ENCODE data around the gene EPHB1. TPM values are rescaled to one million over a fixed set of nuclear protein-coding genes. Genes with fewer than 3 reads are reported as not detected.

Gene EPHB1
- total and polyA plus RNA-seq, 2 donors (not counting 3 experiments of a cell fraction or from before 2014, with no cell fraction given): 1.3 to 5.2 TPM

DNA sequence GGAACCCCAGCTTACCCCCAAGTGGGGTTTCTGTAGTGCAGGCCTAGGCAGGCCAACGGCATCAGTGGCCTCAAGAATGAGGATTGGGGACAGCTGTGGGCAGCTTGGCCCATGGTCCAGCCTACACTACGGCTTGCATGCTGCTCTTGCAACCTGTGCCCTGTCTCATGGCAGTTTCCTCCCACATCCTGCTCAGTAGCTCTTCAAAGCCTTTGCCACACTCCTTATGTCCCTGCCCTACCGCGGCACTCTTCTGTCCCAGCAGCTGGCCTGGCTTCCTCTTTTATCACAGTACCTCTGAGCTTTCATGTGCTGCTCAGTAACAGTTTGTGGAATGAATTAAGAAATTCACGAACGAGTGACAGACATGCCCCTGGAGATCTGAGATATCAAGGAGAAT is 431.0 kb downstream of the EPHB1 start:
- FAIRE-seq (no peak), DNase-seq (ENCODE audit: low read depth, low spot score) (no peak)
- Histone ChIP-seq H3K9ac (replicated peaks; ENCODE audit: extremely low read depth, insufficient read depth, low read length) (no peak overlapping the region), H3K27me3 (ENCODE audit: control insufficient read depth in 2 of 2, insufficient read depth in 2 of 2, low read length in 2 of 2) (no peaks in the 10 kb centered on the region), H3K9me1 (replicated peaks; ENCODE audit: control insufficient read depth, extremely low read depth, insufficient read depth, low read length) (no peaks in the 10 kb centered on the region), H4K20me1 (replicated peaks; ENCODE audit: control insufficient read depth, extremely low read depth, insufficient read depth, low read length) (no peaks in the 10 kb centered on the region), H3K9me3 (replicated peaks; ENCODE audit: control insufficient read depth, insufficient read depth, low read length) (peaks cover 2% of the 10 kb centered on the region), H3K36me3 (ENCODE audit: control insufficient read depth in 2 of 2, extremely low read depth in 1 of 2, insufficient read depth in 2 of 2, low read length in 2 of 2) (no peaks in the 10 kb centered on the region), H3K27ac (ENCODE audit: insufficient read depth, low read depth, low read length) (no peak overlapping the region), H2AFZ (ENCODE audit: low read depth, low read length) (no peak overlapping the region), H3K4me3 (replicated peaks in 1 of 3; ENCODE audit: insufficient read depth in 1 of 3, low read depth in 1 of 3, low read length in 3 of 3) (no peak overlapping the region), H3K79me2 (ENCODE audit: control insufficient read depth, insufficient read depth, low read length) (no peaks in the 10 kb centered on the region), H3K4me2 (ENCODE audit: insufficient read depth, low read length) (no peak overlapping the region), H3K4me1 (ENCODE audit: control insufficient read depth, extremely low read depth, insufficient read depth, low read length) (no peaks in the 10 kb centered on the region)
- no TSS peak for BruUV-seq (replicated peaks)
- ChIA-PET POLR2A (no interaction called here), CTCF (no interaction called here)
- intact Hi-C loops (cut with micrococcal nuclease): no loop called here
- no peak for TF ChIP-seq JUN (IDR thresholded peaks at IDR 0.05; ENCODE audit: borderline replicate concordance, insufficient read depth, insufficient read length, low read depth)
- TF ChIP-seq, protein P1, sequence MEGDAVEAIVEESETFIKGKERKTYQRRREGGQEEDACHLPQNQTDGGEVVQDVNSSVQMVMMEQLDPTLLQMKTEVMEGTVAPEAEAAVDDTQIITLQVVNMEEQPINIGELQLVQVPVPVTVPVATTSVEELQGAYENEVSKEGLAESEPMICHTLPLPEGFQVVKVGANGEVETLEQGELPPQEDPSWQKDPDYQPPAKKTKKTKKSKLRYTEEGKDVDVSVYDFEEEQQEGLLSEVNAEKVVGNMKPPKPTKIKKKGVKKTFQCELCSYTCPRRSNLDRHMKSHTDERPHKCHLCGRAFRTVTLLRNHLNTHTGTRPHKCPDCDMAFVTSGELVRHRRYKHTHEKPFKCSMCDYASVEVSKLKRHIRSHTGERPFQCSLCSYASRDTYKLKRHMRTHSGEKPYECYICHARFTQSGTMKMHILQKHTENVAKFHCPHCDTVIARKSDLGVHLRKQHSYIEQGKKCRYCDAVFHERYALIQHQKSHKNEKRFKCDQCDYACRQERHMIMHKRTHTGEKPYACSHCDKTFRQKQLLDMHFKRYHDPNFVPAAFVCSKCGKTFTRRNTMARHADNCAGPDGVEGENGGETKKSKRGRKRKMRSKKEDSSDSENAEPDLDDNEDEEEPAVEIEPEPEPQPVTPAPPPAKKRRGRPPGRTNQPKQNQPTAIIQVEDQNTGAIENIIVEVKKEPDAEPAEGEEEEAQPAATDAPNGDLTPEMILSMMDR (IDR thresholded peaks at IDR 0.05; ENCODE audit: extremely low read depth in 1 of 2, insufficient read depth in 1 of 2, low read depth in 1 of 2, low read length in 2 of 2): no peak
- TF ChIP-seq FOS (IDR thresholded peaks at IDR 0.05; ENCODE audit: borderline replicate concordance, insufficient read depth, low read length): no peak
- TF ChIP-seq EZH2 (IDR thresholded peaks at IDR 0.05; ENCODE audit: borderline replicate concordance, low read depth, low read length, severe bottlenecking): no peak
- TF ChIP-seq POLR2AphosphoS5 (IDR thresholded peaks at IDR 0.05; ENCODE audit: insufficient read depth, low read depth, low read length): no peak
- TF ChIP-seq MYC (IDR thresholded peaks at IDR 0.05; ENCODE audit: low read depth, low read length): no peak
- TF ChIP-seq POLR2A (IDR thresholded peaks at IDR 0.05; ENCODE audit: low read depth, low read length): no peak
- TF ChIP-seq, protein P2, sequence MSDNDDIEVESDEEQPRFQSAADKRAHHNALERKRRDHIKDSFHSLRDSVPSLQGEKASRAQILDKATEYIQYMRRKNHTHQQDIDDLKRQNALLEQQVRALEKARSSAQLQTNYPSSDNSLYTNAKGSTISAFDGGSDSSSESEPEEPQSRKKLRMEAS (IDR thresholded peaks at IDR 0.05; ENCODE audit: insufficient read depth, insufficient read length): no peak
- no peak for TF ChIP-seq GATA2 (IDR thresholded peaks at IDR 0.05; ENCODE audit: insufficient read depth, insufficient read length, low read depth, low read length)
- dilution Hi-C loops (cut with MboI; ENCODE audit: extremely low pct_ligation_motif_present, low sequenced_read_pairs): no loop called here
